Breast epithelium (tissue), 4 donors: ENCODE measurements around the gene C1orf159. TPM values are rescaled to one million over a fixed set of nuclear protein-coding genes. Genes with fewer than 3 reads are reported as not detected.

Experiments used
- DNase-seq, 2 donors: peaks; one replicate each; pipeline ENCODE4 v3.0.0-alpha.2; 2019; ENCODE audit warnings: low spot score in 2 of 2
- H3K27ac ChIP-seq, 2 donors: fragments of 200-600 bp; sonication (generic) in 1 of 2; one replicate each; pipeline ENCODE4 v1.5.1; 2016 to 2019; ENCODE audit warnings: mild to moderate bottlenecking in 1 of 2
- H3K27me3 ChIP-seq, 2 donors: fragments of 200-600 bp; sonication (generic) in 1 of 2; one replicate each; pipeline versions ENCODE4 v1.5.1 to v1.6.0; 2017 to 2019; ENCODE audit warnings: control low read depth in 1 of 2, mild to moderate bottlenecking in 1 of 2
- H3K36me3 ChIP-seq: fragments of 200-600 bp; one replicate; pipeline ENCODE4 v1.5.1; 2019
- H3K4me1 ChIP-seq, 2 donors: fragments of 200-600 bp; sonication (generic); one replicate each; pipeline ENCODE4 v1.5.1; 2016 to 2019; ENCODE audit warnings: control low read depth in 1 of 2
- H3K4me3 ChIP-seq, 3 donors: fragments of 200-600 bp; sonication (generic); 1 replicate in 2 of 3; 2 replicates in 1 of 3; pipeline ENCODE4 v1.5.1; 2016 to 2019; ENCODE audit warnings: mild to moderate bottlenecking in 3 of 3, moderate library complexity in 2 of 3
- H3K9me3 ChIP-seq, 2 donors: fragments of 200-600 bp; sonication (generic) in 1 of 2; one replicate each; pipeline ENCODE4 v1.5.1; 2016 to 2019; ENCODE audit warnings: control low read depth in 1 of 2
- POLR2A ChIP-seq: fragments of 450-650 bp; IDR thresholded peaks from one replicate; pipeline ENCODE4 v1.6.1; 2016; ENCODE audit warnings: antibody characterized with exemption, mild to moderate bottlenecking, moderate library complexity
- POLR2AphosphoS5 ChIP-seq, 3 donors: sonication (generic); formaldehyde crosslinking; IDR thresholded peaks; one replicate each; pipeline ENCODE4 v1.6.1; 2017; ENCODE audit warnings: antibody characterized with exemption in 3 of 3
- intact Hi-C: fragments of 100-400 bp; cut with DNase I; formaldehyde crosslinking; loops from one replicate; pipeline ENCODE4 v1.15.1; 2023; ENCODE audit warnings: low total_unique reads
- total RNA-seq, 3 donors: library from RNA; depleted of rRNA; stranded (reverse); fragments of >200 nt; gene quantifications; one replicate each; pipeline ENCODE4 v1.1.0, GENCODE V29; 2016
- TF ChIP-seq, protein P1 (sequence below), 3 donors: fragments of 450-650 bp; IDR thresholded peaks; one replicate each; pipeline ENCODE4 v1.5.1; 2016 to 2017; ENCODE audit warnings: antibody characterized with exemption in 3 of 3, mild to moderate bottlenecking in 3 of 3, moderate library complexity in 3 of 3

The C1orf159 gene
- total RNA-seq, 3 donors from 2014 or later, result 6.9 to 24.0 (median 12.5) TPM

DNA sequence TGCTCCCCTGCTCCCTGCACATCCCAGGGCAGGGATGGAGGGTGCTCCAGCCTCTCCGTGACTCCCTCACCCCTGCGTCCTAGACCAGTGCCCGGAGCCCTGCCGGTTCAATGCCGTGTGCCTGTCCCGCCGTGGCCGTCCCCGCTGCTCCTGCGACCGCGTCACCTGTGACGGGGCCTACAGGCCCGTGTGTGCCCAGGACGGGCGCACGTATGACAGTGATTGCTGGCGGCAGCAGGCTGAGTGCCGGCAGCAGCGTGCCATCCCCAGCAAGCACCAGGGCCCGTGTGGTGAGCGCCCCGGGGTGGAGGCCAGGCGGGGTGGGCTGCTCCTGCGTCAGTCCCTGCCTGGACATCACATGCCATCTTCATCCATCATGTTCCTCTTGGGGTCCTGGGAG lies 74.0 kb downstream of the C1orf159 start:
- intact Hi-C loops, result no loop called here
- no peak for TF ChIP-seq POLR2A
- TF ChIP-seq, protein P1, sequence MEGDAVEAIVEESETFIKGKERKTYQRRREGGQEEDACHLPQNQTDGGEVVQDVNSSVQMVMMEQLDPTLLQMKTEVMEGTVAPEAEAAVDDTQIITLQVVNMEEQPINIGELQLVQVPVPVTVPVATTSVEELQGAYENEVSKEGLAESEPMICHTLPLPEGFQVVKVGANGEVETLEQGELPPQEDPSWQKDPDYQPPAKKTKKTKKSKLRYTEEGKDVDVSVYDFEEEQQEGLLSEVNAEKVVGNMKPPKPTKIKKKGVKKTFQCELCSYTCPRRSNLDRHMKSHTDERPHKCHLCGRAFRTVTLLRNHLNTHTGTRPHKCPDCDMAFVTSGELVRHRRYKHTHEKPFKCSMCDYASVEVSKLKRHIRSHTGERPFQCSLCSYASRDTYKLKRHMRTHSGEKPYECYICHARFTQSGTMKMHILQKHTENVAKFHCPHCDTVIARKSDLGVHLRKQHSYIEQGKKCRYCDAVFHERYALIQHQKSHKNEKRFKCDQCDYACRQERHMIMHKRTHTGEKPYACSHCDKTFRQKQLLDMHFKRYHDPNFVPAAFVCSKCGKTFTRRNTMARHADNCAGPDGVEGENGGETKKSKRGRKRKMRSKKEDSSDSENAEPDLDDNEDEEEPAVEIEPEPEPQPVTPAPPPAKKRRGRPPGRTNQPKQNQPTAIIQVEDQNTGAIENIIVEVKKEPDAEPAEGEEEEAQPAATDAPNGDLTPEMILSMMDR (IDR thresholded peaks at IDR 0.05), result no peak
- no peak for TF ChIP-seq POLR2AphosphoS5 (IDR thresholded peaks at IDR 0.05)
- Histone ChIP-seq H3K36me3 (no peaks in the 10 kb centered on the region), H3K4me3 (no peak overlapping the region), H3K27ac (no peak overlapping the region), H3K27me3 (no peaks in the 10 kb centered on the region), H3K9me3 (no peaks in the 10 kb centered on the region), H3K4me1 (peaks cover 7 to 8% of the 10 kb centered on the region in 2 donors)
- no peak for DNase-seq

DNA sequence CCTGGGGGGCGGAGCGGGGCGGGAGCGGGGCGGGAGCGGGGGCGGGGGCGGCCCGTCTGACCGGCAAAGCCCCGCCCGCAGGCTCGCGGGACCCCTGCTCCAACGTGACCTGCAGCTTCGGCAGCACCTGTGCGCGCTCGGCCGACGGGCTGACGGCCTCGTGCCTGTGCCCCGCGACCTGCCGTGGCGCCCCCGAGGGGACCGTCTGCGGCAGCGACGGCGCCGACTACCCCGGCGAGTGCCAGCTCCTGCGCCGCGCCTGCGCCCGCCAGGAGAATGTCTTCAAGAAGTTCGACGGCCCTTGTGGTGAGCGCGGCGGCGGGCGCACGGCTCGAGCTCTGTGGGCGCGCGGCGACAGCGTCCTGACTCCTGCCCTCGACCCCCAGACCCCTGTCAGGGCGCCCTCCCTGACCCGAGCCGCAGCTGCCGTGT lies 74.8 kb downstream of the C1orf159 start:
- no peak overlapping the region for H3K27ac ChIP-seq
- H3K36me3 ChIP-seq, result no peaks in the 10 kb centered on the region
- TF ChIP-seq POLR2A, result no peak
- no peak for TF ChIP-seq POLR2AphosphoS5 (IDR thresholded peaks at IDR 0.05)
- TF ChIP-seq, protein P1 (IDR thresholded peaks at IDR 0.05), result no peak
- peaks cover 7 to 8% of the 10 kb centered on the region in 2 donors for H3K4me1 ChIP-seq
- H3K9me3 ChIP-seq, result no peaks in the 10 kb centered on the region
- no peaks in the 10 kb centered on the region for H3K27me3 ChIP-seq
- DNase-seq, result no peak
- H3K4me3 ChIP-seq, result peak overlapping the region in 1 of 3 donors; percentile 66
- intact Hi-C loops, result no loop called here

DNA sequence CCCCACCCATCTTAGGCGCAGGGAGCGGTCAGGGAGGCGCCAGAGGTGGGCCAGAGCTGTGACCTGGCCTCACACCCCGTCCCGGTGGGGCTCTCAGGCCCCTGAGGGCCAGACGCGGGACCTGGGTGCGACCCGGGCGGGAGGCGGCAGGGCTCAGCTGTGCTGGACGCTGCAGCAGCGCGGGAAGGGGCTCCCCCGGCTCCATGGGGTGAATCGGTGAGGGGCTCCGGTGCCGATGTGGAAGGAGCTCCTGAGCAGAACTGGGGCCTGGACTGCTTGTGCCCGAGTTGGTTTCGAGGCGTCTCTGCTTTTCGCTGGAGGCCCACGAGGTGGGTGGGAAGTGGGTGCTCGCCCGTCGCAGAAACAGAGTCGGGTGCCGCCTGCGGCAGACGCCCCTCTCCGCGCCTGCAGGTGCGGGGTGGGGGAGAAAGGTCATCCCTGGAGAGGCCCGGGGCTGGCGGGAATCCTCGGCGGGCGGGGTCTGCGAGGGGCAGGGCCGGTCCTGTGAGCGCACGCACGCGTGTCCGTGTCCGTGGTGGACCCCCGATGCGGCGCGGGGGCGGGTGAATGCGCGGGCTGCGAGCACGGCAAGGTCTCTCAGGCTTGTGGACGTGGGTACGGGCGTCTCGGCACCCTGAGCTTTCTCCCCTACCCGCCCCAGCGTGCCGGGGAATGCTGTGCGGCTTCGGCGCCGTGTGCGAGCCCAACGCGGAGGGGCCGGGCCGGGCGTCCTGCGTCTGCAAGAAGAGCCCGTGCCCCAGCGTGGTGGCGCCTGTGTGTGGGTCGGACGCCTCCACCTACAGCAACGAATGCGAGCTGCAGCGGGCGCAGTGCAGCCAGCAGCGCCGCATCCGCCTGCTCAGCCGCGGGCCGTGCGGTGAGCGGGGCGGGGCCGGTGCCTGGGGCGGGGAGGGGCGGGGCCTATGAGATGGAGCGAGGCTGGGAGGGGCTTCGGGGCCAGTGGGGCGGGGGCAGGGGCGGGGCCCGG lies 75.6 kb downstream of the C1orf159 start:
- Histone ChIP-seq H3K36me3 (no peaks in the 10 kb centered on the region), H3K4me3 (peak overlapping the region; percentile 35 to 66 (median 44)), H3K4me1 (peaks cover 7 to 8% of the 10 kb centered on the region in 2 donors), H3K27me3 (no peaks in the 10 kb centered on the region), H3K27ac (no peak overlapping the region), H3K9me3 (no peaks in the 10 kb centered on the region)
- TF ChIP-seq POLR2AphosphoS5 (IDR thresholded peaks at IDR 0.05), result no peak
- TF ChIP-seq, protein P1 (IDR thresholded peaks at IDR 0.05), result no peak
- TF ChIP-seq POLR2A, result no peak
- DNase-seq, result peak; percentile 41 to 74
- intact Hi-C loops, result no loop called here

DNA sequence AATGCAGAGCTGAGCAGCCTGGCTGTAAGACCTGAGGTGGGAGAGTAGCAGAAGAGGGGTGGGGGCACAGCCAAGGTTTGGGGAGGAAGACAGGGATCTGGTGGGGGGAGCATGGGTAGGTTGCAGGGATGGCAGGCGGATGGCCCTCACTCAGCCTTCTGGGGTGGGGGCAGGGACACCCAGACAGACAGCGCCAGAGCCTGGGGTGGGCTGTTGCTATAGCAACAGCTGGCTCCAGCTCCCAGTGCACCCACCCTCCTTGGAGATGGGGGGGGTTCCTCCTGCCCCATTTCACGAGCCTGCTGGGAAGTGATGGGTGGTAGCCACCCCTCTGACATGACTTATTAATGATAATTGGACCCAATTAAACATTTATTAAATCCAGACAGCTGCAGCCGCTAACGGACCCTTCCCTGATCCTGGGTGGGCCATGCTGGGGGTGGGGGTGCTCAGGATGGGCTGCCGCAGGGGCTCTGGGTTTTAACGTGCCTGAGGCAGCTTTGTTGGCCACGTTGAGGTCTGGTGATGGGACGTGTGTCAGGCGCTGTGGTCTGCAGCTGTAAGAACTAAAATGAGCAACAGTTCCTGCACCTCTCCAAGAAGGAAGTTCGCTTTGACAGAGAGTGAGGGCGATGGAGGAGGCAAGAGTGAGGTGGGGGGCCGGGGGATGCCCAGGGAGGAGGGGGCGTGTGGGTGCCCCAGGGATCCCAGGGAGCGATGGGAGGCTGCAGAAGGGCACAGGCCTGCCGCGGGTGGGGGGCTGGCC lies 76.6 kb downstream of the C1orf159 start:
- Histone ChIP-seq H3K27me3 (no peaks in the 10 kb centered on the region), H3K27ac (no peak overlapping the region), H3K4me1 (peaks cover 7 to 8% of the 10 kb centered on the region in 2 donors), H3K9me3 (no peaks in the 10 kb centered on the region), H3K4me3 (peak overlapping the region in 1 of 3 donors; percentile 66), H3K36me3 (no peaks in the 10 kb centered on the region)
- intact Hi-C loops, result no loop called here
- no peak for DNase-seq
- TF ChIP-seq POLR2AphosphoS5 (IDR thresholded peaks at IDR 0.05) (no peak), POLR2A (no peak)
- TF ChIP-seq, protein P1 (IDR thresholded peaks at IDR 0.05), result no peak
